Measurements from ENCODE around the gene CA5A.

CA5A gene

DNA sequence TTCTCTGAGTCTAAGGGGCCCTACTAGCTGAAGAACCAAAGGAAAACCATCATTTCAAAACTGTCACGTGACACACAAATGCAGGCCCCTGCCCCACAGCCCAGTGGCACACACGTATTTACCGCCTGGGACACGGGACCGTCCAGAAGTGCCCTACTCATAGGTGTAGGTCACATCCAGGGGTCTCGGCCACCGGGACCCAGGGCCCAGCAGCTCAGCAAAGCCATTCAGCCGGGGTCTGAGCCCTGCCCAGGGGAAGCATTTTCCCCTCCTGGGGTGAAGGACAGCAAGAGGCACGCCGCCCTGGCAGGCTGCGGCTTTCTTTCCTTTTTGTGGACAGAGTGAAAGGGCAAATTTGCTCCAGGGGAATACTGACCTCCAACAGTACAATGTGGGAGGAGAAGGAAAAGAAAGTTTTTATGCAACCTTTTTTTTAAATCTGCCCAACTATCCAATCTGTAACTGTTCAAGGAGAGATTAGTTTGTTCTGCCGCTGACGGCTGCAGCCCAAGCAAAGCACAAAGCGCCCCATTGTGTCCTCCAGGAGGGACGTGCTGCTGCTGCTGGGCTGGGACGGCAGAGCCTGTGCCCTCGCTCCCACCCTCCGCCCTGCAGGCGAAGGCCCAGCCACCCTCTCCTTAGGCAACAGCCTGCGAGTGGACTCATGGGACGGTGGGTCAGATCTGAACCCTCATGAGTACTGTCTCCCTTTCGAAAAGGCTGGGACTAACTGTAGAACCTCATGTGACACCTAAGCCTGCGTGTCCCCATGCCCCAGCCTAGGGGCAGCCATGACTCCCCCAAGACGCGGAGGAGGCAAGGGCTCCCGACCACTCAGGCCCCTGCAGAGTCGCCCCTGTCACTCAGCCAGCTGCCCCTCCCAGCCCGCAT is 88.3 kb downstream of the CA5A start:
- no peak for DNase-seq

DNA sequence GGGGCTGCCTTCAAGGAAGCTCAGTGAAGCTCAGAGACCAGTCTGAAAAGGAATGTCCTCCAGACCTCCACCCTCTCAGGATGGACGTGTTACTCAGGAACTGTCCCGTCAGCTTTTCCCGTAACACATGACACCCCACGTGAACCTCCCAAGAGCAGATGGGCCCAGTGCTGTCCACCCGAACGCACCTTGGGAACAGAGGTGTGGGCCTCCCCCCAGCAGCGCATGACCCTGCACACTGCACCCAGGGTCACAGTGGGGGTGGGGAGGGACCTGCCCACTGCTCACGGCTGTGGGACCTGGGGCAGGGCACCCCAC is 88.9 kb downstream of the CA5A start:
- DNase-seq: no peak

- no peak for DNase-seq
Observed at GRCh38 chr16:87846705-87847466, 89.4 kb downstream of the CA5A start.

- no peak for DNase-seq
Observed at GRCh38 chr16:87845807-87846619, 90.3 kb downstream of the CA5A start.

GRCh38 chr16:87845213-87845612 is 91.1 kb downstream of the CA5A start:
- no peak for DNase-seq

GRCh38 chr16:87844809-87845208 is 91.5 kb downstream of the CA5A start:
- DNase-seq: no peak

- no peak for DNase-seq
Observed at GRCh38 chr16:87844120-87844733, 92.1 kb downstream of the CA5A start.

GRCh38 chr16:87843678-87844105 is 92.6 kb downstream of the CA5A start:
- DNase-seq: no peak

DNA sequence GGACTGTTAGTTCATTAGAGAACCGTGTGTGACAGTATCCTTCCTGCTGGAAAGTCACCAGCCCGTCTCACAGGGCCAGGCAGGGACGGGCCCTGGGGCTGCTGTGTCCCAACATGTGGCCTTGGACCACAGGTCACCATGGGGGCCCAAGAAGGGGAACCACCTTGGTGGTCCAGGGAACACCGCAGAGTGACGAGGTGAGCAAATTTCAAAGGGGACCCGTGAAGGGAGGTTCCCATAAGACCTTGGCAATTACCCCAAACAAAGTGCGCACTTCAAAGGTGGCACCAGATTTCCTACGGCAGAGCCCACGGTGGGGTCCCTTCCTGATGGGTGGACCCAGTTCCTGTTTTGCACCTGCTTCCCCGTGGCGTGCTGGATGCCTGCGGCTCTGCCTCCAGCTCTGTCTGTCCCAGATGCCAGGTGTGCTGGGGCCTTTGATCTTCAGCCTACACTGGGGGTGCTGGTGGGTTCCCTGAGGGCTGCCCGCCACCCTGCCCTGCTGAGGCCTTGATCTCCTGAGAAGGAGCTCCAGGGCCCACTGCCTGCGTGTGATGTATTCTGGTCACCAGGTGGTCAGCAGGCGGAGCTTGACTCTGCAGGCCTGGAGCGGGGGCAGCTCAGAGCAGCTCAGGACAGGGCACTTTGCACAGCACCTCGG is 94.0 kb downstream of the CA5A start:
- no peak for DNase-seq

DNA sequence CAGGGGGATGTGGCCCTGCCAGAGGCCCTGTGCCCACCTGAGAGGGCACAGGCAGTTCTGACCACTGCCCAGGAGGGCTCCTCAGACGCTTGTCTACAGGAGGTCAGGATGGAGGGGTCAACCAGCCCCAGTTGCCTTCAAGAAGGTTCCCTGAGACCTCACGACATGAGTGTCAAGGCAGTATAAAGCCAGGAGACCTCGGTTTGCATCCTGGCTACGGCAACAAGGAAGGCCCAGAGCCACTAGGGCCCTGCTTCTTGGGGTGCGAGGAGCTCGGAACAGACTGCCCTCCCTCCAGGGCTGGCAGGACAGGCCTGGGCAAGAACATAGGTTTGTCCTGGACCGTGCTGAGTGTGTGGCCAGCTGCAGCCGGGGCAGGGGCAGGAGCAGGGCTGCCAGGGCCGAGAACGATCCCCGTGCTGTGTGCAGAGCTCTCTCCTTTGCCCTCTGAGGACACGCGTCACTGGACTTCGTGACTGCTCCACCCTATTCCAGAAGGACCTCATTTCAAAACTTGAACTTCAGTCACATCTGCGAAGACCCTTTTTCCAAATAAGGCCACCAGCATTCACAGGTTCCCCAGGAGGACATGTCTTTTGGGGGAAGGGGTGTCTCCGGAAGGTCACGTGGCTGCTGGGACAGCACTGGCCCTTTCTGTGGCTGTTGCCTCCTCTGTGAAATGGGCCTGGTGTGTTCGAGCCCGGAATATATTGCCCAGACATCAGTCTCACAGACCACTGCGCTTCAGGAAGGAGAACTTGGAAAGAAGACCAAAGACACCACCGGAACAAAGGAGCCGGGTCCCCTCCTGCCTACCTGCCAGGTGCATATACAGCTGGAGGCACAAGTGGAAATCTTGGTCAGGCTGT is 94.8 kb downstream of the CA5A start:
- no peak for DNase-seq

DNA sequence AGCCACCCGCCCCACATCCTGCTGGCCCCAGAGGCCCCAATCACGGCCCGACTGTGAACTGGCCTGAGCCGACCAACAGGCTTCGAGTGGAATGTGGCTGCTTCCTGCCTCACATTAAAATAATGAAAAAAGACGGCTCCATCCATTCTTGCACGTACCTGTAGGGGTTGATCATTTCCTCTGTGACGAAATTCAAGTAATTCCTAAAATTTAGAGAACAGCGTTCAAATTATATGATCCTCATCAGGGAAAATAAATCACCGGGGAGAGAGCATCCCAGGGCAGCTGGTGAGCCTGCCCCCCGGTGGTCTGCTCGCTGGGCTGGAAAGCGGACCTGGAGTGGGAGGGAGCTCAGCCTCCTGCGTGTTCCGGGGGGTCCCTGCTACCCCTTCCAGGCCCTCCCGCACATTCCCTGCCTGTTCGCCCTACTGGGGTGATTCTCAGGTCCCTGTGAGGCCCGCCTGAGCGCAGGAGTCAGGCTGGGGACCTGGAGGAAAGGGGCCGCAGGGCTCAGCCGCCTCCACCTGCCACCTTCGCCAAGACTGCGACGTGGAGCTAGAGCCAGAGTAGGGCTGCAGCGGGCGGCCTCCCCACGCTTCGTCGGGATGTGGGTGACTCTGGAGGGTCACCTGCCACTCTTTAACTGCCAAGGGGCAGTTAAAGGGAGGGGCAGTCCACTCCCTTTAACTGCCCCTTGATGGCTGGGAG is 95.9 kb downstream of the CA5A start:
- DNase-seq: no peak

GRCh38 chr16:87839542-87840270 is 96.6 kb downstream of the CA5A start:
- DNase-seq: no peak

GRCh38 chr16:87838643-87839541 is 97.4 kb downstream of the CA5A start:
- DNase-seq: no peak
